HEK293 (cell line): ENCODE measurements around the gene TSPAN1.
A peak's percentile ranks its signal among the peaks of the same experiment; 100 is the strongest.

ENCODE experiments used
- CTCF ChIA-PET: fragments of 350-600 bp; formaldehyde crosslinking; extraction: SDS; loops from one replicate; lab custom pipeline; 2021; ENCODE audit warnings: antibody characterized with exemption; lab: Yijun Ruan, JAX
- POLR2A ChIA-PET: fragments of 300-600 bp; formaldehyde crosslinking; extraction: SDS; loops from one replicate; lab custom pipeline; 2020; ENCODE audit warnings: antibody characterized with exemption, inconsistent platforms; lab: Yijun Ruan, JAX
- H3K27ac ChIP-seq: fragments of 200-500 bp; sonication (Bioruptor generic); 2 replicates; pipeline ENCODE4 v1.5.1; 2014; ENCODE audit warnings: low read depth, low read length, control low read depth, inconsistent platforms; ENCODE audit errors: extremely low read depth
- H3K36me3 ChIP-seq, 2 experiments: fragments of 200-500 bp in 1 of 2; sonication (Bioruptor generic) in 1 of 2; 1 replicate in 1 of 2; 2 replicates in 1 of 2; pipeline ENCODE4 v1.5.1; 2014 to 2017; ENCODE audit warnings: inconsistent platforms in 2 of 2, low read length in 2 of 2; ENCODE audit not compliant: control insufficient read depth in 2 of 2, insufficient read depth in 1 of 2
- H3K4me1 ChIP-seq: fragments of 200-500 bp; sonication (Bioruptor generic); 2 replicates; pipeline ENCODE4 v1.5.1; 2014; ENCODE audit warnings: mild to moderate bottlenecking, low read length, inconsistent platforms; ENCODE audit not compliant: control insufficient read depth, insufficient read depth
- H3K4me3 ChIP-seq: 2 replicates; pipeline ENCODE4 v1.5.1; 2011; ENCODE audit warnings: low read depth, mild to moderate bottlenecking, control low read depth, low read length, moderate library complexity
- H3K9me3 ChIP-seq: fragments of 200-500 bp; sonication (Bioruptor generic); 2 replicates; pipeline ENCODE4 v1.5.1; 2014; ENCODE audit warnings: low read depth, low read length, inconsistent platforms; ENCODE audit not compliant: control insufficient read depth, insufficient read depth
- EGR2 ChIP-seq: fragments of 450-650 bp; formaldehyde crosslinking; IDR thresholded peaks from 2 replicates; pipeline ENCODE4 v1.5.1; 2016; ENCODE audit warnings: low read depth, missing biosample characterization, missing genetic modification characterization
- KLF7 ChIP-seq: fragments of 450-650 bp; formaldehyde crosslinking; IDR thresholded peaks from 2 replicates; pipeline ENCODE4 v1.5.1; 2016; ENCODE audit warnings: missing biosample characterization, missing genetic modification characterization, borderline replicate concordance
- OVOL3 ChIP-seq: fragments of 450-650 bp; formaldehyde crosslinking; IDR thresholded peaks from 2 replicates; pipeline ENCODE4 v1.5.1; 2016; ENCODE audit warnings: missing biosample characterization, missing genetic modification characterization
- YY1 ChIP-seq: fragments of 450-650 bp; formaldehyde crosslinking; IDR thresholded peaks from 2 replicates; pipeline ENCODE4 v1.5.1; 2018; ENCODE audit warnings: missing biosample characterization, missing genetic modification characterization
- ZBTB8A ChIP-seq: fragments of 450-650 bp; formaldehyde crosslinking; IDR thresholded peaks from 2 replicates; pipeline ENCODE4 v1.5.1; 2016; ENCODE audit warnings: missing biosample characterization, missing genetic modification characterization
- ZNF169 ChIP-seq: fragments of 450-650 bp; formaldehyde crosslinking; IDR thresholded peaks from 2 replicates; pipeline ENCODE4 v1.5.1; 2016; ENCODE audit warnings: missing biosample characterization, missing genetic modification characterization
- ZNF2 ChIP-seq: fragments of 450-650 bp; formaldehyde crosslinking; IDR thresholded peaks from 2 replicates; pipeline ENCODE4 v1.5.1; 2016; ENCODE audit warnings: missing biosample characterization, missing genetic modification characterization
- ZNF354C ChIP-seq: fragments of 450-650 bp; formaldehyde crosslinking; IDR thresholded peaks from 2 replicates; pipeline ENCODE4 v1.5.1; 2016; ENCODE audit warnings: missing biosample characterization, missing genetic modification characterization, low read depth, borderline replicate concordance
- ZNF426 ChIP-seq: fragments of 450-650 bp; formaldehyde crosslinking; IDR thresholded peaks from 2 replicates; pipeline ENCODE4 v1.5.1; 2017; ENCODE audit warnings: missing biosample characterization, missing genetic modification characterization, mild to moderate bottlenecking, inconsistent platforms, moderate library complexity
- ZNF501 ChIP-seq: fragments of 450-650 bp; formaldehyde crosslinking; IDR thresholded peaks from 2 replicates; pipeline ENCODE4 v1.5.1; 2016; ENCODE audit warnings: missing biosample characterization, missing genetic modification characterization
- ZNF660 ChIP-seq: fragments of 450-650 bp; IDR thresholded peaks from 2 replicates; pipeline ENCODE4 v1.5.1; 2018; ENCODE audit warnings: missing biosample characterization, mild to moderate bottlenecking, missing genetic modification characterization
- ZNF670 ChIP-seq: fragments of 450-650 bp; formaldehyde crosslinking; IDR thresholded peaks from 2 replicates; pipeline ENCODE4 v1.5.1; 2016; ENCODE audit warnings: missing biosample characterization, missing genetic modification characterization, low read depth
- ZNF692 ChIP-seq: fragments of 450-650 bp; formaldehyde crosslinking; IDR thresholded peaks from 2 replicates; pipeline ENCODE4 v1.5.1; 2016; ENCODE audit warnings: missing biosample characterization, missing genetic modification characterization
- ZNF707 ChIP-seq: fragments of 450-650 bp; formaldehyde crosslinking; IDR thresholded peaks from 2 replicates; pipeline ENCODE4 v1.5.1; 2016; ENCODE audit warnings: missing biosample characterization, missing genetic modification characterization
- ZNF791 ChIP-seq: fragments of 450-650 bp; formaldehyde crosslinking; IDR thresholded peaks from 2 replicates; pipeline ENCODE4 v1.5.1; 2016; ENCODE audit warnings: missing biosample characterization, missing genetic modification characterization
- TF ChIP-seq, protein P1 (sequence below): fragments of 450-650 bp; formaldehyde crosslinking; IDR thresholded peaks from 2 replicates; pipeline ENCODE4 v1.5.1; 2017; ENCODE audit warnings: missing biosample characterization, missing genetic modification characterization
- TF ChIP-seq, protein P2 (sequence below): fragments of 450-650 bp; IDR thresholded peaks from 2 replicates; pipeline ENCODE4 v1.5.1; 2018; ENCODE audit warnings: missing biosample characterization, missing genetic modification characterization
- TF ChIP-seq, protein P3 (sequence below): fragments of 450-650 bp; formaldehyde crosslinking; IDR thresholded peaks from 2 replicates; pipeline ENCODE4 v1.5.1; 2016; ENCODE audit warnings: missing biosample characterization, missing genetic modification characterization
- TF ChIP-seq, protein P4 (sequence below): fragments of 450-650 bp; formaldehyde crosslinking; IDR thresholded peaks from 2 replicates; pipeline ENCODE4 v1.5.1; 2016; ENCODE audit warnings: missing biosample characterization, missing genetic modification characterization
- TF ChIP-seq, protein P5 (sequence below): fragments of 450-650 bp; formaldehyde crosslinking; conservative IDR thresholded peaks from 2 replicates; pipeline ENCODE4 v1.5.1; 2016; ENCODE audit warnings: low read depth, missing biosample characterization, missing genetic modification characterization
- TF ChIP-seq, protein P6 (sequence below): fragments of 450-650 bp; formaldehyde crosslinking; IDR thresholded peaks from 2 replicates; pipeline ENCODE4 v1.5.1; 2016; ENCODE audit warnings: missing biosample characterization, missing genetic modification characterization

The TSPAN1 gene

DNA sequence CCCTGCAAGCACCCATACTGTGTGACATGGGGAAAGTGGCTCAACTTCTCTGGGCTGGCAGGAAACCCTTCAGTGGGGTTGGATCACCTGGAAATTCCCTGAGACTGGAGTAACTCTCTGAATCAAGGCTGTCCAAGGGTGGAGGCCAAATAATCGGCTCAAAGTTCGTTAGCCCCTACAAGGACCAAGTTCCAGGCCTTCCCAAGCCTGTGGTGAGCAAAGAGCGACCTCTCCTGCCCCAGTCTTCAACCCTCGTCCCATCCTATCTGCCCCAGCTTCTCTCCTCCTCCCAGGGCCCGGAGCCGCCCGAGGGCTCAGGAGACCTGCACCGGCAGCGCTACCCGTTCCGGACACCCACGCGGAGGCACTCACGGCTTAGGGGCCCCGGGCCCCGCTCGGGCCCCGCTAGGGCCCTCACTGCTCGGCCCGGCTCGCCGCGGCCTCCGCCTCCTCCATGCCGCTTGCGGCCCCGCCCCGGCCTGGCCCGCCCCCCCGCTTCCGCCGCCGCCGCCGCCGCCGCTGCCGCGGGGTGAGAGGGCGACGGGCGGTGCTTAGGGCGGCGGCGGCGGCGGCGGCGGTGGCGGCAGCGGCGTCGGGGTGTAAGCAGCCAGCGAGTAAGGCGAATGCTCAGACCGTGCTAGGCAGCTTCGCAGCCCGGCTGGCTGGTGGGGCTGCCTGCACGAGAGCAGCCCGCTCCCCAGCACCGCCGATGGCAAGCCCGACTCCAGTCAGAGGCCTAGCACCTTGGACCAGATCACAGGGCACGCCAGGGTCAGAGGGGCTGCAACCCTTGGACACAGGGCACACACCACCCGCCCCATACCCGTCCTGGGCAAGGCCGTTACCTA, 23.3 kb downstream of the TSPAN1 start, which contains the start of gene POMGNT1:
Gene POMGNT1, minus strand, starts transcription at position 471 of the 848 bp plus-strand sequence. CDS start 613 bp downstream, outside the sequence.
- ChIA-PET POLR2A (interaction anchor here (0.5 to 2.5 kb wide), 7 partner anchors 9 to 307 kb away, joined by 3 to 9 read pairs (median 6); partner anchors contain the start of genes PIK3R3 and RAD54L), CTCF (interaction anchor here (0.6 to 3.1 kb wide), 3 partner anchors 25 to 1484 kb away, joined by 3 to 21 read pairs (median 3); no protein-coding TSS in a partner anchor)
- peaks cover 0 to 38% of the 10 kb centered on the region in 2 experiments; a peak in 1 of 3 replicates for H3K36me3 ChIP-seq
- H3K4me1 ChIP-seq = no peaks in the 10 kb centered on the region
- H3K9me3 ChIP-seq = no peaks in the 10 kb centered on the region
- peak within 1 kb of the TSS; percentile 75 for H3K4me3 ChIP-seq
- H3K27ac ChIP-seq = peak within 1 kb of the TSS; percentile 81
- peak; percentile 50; the same call in 1 of the 2 replicates for TF ChIP-seq ZNF692 (tag by site-specific recombination)
- TF ChIP-seq OVOL3 (tag by site-specific recombination) = peak; percentile 32; the same call in 1 of the 2 replicates
- TF ChIP-seq ZNF354C = no peak
- TF ChIP-seq ZNF426 (tag by site-specific recombination) = no peak
- TF ChIP-seq ZNF660 (tag by site-specific recombination) = no peak
- no peak for TF ChIP-seq ZNF707 (tag by site-specific recombination)
- no peak for TF ChIP-seq ZNF169 (tag by site-specific recombination)
- TF ChIP-seq, protein P1, sequence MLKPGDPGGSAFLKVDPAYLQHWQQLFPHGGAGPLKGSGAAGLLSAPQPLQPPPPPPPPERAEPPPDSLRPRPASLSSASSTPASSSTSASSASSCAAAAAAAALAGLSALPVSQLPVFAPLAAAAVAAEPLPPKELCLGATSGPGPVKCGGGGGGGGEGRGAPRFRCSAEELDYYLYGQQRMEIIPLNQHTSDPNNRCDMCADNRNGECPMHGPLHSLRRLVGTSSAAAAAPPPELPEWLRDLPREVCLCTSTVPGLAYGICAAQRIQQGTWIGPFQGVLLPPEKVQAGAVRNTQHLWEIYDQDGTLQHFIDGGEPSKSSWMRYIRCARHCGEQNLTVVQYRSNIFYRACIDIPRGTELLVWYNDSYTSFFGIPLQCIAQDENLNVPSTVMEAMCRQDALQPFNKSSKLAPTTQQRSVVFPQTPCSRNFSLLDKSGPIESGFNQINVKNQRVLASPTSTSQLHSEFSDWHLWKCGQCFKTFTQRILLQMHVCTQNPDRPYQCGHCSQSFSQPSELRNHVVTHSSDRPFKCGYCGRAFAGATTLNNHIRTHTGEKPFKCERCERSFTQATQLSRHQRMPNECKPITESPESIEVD (tag by site-specific recombination) = no peak
- TF ChIP-seq YY1 (tag by site-specific recombination) = peak; percentile 41; the same call in 1 of the 2 replicates
- no peak for TF ChIP-seq ZNF791 (tag by site-specific recombination)
- TF ChIP-seq, protein P2, sequence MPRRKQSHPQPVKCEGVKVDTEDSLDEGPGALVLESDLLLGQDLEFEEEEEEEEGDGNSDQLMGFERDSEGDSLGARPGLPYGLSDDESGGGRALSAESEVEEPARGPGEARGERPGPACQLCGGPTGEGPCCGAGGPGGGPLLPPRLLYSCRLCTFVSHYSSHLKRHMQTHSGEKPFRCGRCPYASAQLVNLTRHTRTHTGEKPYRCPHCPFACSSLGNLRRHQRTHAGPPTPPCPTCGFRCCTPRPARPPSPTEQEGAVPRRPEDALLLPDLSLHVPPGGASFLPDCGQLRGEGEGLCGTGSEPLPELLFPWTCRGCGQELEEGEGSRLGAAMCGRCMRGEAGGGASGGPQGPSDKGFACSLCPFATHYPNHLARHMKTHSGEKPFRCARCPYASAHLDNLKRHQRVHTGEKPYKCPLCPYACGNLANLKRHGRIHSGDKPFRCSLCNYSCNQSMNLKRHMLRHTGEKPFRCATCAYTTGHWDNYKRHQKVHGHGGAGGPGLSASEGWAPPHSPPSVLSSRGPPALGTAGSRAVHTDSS = no peak
- TF ChIP-seq, protein P3, sequence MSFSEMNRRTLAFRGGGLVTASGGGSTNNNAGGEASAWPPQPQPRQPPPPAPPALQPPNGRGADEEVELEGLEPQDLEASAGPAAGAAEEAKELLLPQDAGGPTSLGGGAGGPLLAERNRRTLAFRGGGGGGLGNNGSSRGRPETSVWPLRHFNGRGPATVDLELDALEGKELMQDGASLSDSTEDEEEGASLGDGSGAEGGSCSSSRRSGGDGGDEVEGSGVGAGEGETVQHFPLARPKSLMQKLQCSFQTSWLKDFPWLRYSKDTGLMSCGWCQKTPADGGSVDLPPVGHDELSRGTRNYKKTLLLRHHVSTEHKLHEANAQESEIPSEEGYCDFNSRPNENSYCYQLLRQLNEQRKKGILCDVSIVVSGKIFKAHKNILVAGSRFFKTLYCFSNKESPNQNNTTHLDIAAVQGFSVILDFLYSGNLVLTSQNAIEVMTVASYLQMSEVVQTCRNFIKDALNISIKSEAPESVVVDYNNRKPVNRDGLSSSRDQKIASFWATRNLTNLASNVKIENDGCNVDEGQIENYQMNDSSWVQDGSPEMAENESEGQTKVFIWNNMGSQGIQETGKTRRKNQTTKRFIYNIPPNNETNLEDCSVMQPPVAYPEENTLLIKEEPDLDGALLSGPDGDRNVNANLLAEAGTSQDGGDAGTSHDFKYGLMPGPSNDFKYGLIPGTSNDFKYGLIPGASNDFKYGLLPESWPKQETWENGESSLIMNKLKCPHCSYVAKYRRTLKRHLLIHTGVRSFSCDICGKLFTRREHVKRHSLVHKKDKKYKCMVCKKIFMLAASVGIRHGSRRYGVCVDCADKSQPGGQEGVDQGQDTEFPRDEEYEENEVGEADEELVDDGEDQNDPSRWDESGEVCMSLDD (tag by site-specific recombination) = no peak
- no peak for TF ChIP-seq KLF7
- TF ChIP-seq, protein P4, sequence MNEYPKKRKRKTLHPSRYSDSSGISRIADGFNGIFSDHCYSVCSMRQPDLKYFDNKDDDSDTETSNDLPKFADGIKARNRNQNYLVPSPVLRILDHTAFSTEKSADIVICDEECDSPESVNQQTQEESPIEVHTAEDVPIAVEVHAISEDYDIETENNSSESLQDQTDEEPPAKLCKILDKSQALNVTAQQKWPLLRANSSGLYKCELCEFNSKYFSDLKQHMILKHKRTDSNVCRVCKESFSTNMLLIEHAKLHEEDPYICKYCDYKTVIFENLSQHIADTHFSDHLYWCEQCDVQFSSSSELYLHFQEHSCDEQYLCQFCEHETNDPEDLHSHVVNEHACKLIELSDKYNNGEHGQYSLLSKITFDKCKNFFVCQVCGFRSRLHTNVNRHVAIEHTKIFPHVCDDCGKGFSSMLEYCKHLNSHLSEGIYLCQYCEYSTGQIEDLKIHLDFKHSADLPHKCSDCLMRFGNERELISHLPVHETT = no peak
- no peak for TF ChIP-seq ZNF670 (tag by site-specific recombination)
- TF ChIP-seq ZBTB8A (tag by site-specific recombination) = peak; percentile 62; the same call in 1 of the 2 replicates
- 0 out of 2 replicates have a peak, but pooled peaks have one; percentile 6 for TF ChIP-seq ZNF501 (tag by site-specific recombination)
- TF ChIP-seq, protein P5, sequence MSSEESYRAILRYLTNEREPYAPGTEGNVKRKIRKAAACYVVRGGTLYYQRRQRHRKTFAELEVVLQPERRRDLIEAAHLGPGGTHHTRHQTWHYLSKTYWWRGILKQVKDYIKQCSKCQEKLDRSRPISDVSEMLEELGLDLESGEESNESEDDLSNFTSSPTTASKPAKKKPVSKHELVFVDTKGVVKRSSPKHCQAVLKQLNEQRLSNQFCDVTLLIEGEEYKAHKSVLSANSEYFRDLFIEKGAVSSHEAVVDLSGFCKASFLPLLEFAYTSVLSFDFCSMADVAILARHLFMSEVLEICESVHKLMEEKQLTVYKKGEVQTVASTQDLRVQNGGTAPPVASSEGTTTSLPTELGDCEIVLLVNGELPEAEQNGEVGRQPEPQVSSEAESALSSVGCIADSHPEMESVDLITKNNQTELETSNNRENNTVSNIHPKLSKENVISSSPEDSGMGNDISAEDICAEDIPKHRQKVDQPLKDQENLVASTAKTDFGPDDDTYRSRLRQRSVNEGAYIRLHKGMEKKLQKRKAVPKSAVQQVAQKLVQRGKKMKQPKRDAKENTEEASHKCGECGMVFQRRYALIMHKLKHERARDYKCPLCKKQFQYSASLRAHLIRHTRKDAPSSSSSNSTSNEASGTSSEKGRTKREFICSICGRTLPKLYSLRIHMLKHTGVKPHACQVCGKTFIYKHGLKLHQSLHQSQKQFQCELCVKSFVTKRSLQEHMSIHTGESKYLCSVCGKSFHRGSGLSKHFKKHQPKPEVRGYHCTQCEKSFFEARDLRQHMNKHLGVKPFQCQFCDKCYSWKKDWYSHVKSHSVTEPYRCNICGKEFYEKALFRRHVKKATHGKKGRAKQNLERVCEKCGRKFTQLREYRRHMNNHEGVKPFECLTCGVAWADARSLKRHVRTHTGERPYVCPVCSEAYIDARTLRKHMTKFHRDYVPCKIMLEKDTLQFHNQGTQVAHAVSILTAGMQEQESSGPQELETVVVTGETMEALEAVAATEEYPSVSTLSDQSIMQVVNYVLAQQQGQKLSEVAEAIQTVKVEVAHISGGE (tag by site-specific recombination) = 0 out of 2 replicates have a peak, but pooled peaks have one; percentile 28
- TF ChIP-seq EGR2 (tag by site-specific recombination) = peak; percentile 15; the same call in 1 of the 2 replicates
- TF ChIP-seq, protein P6, sequence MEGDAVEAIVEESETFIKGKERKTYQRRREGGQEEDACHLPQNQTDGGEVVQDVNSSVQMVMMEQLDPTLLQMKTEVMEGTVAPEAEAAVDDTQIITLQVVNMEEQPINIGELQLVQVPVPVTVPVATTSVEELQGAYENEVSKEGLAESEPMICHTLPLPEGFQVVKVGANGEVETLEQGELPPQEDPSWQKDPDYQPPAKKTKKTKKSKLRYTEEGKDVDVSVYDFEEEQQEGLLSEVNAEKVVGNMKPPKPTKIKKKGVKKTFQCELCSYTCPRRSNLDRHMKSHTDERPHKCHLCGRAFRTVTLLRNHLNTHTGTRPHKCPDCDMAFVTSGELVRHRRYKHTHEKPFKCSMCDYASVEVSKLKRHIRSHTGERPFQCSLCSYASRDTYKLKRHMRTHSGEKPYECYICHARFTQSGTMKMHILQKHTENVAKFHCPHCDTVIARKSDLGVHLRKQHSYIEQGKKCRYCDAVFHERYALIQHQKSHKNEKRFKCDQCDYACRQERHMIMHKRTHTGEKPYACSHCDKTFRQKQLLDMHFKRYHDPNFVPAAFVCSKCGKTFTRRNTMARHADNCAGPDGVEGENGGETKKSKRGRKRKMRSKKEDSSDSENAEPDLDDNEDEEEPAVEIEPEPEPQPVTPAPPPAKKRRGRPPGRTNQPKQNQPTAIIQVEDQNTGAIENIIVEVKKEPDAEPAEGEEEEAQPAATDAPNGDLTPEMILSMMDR (tag by site-specific recombination) = peak; percentile 69
- no peak for TF ChIP-seq ZNF2 (tag by site-specific recombination)
